Kidney (tissue), 14 donors: ENCODE data around the gene CAMTA1. TPM values are rescaled to one million over a fixed set of nuclear protein-coding genes. Genes with fewer than 3 reads are reported as not detected.

ENCODE experiments used
- DNase-seq, 5 donors: peaks; one replicate each; pipeline ENCODE4 v3.0.0-alpha.2; 2013 to 2020
- FAIRE-seq: peaks from 2 replicates; lab custom pipeline; 2012; peaks lifted over from hg19 to GRCh38; lab: Jason Lieb, UNC
- H3K27ac ChIP-seq, 2 donors: one replicate each; pipeline ENCODE4 v1.7.0; 2013; ENCODE audit warnings: low read depth in 2 of 2, low read length in 2 of 2, inconsistent platforms in 1 of 2
- H3K27me3 ChIP-seq: one replicate; pipeline ENCODE4 v1.7.1; 2013; ENCODE audit warnings: low read length, inconsistent platforms; ENCODE audit not compliant: control insufficient read depth, insufficient read depth
- H3K36me3 ChIP-seq, 3 donors: one replicate each; pipeline versions ENCODE4 v1.7.0 to v1.7.1; 2013; ENCODE audit warnings: low read length in 3 of 3, control low read depth in 1 of 3, inconsistent platforms in 1 of 3; ENCODE audit not compliant: insufficient read depth in 3 of 3, control insufficient read depth in 2 of 3
- H3K4me1 ChIP-seq, 3 donors: one replicate each; pipeline versions ENCODE4 v1.7.0 to v1.7.1; 2013; ENCODE audit warnings: low read length in 3 of 3, inconsistent platforms in 1 of 3, low read depth in 1 of 3; ENCODE audit not compliant: control insufficient read depth in 2 of 3, insufficient read depth in 2 of 3
- H3K4me3 ChIP-seq, 3 donors: one replicate each; pipeline versions ENCODE4 v1.7.0 to v1.8.1; 2013; ENCODE audit warnings: low read length in 3 of 3, control low read depth in 1 of 3, inconsistent platforms in 1 of 3
- H3K9ac ChIP-seq, 3 donors: one replicate each; pipeline versions ENCODE4 v1.7.0 to v1.7.1; 2013; ENCODE audit warnings: low read length in 3 of 3, control low read depth in 1 of 3, inconsistent platforms in 1 of 3
- H3K9me3 ChIP-seq, 3 donors: one replicate each; pipeline versions ENCODE4 v1.7.0 to v1.7.1; 2013; ENCODE audit warnings: low read length in 3 of 3, control low read depth in 1 of 3, inconsistent platforms in 1 of 3; ENCODE audit not compliant: control insufficient read depth in 2 of 3, insufficient read depth in 1 of 3
- CTCF ChIP-seq: IDR thresholded peaks from 3 replicates; pipeline ENCODE4 v1.5.1; 2012; ENCODE audit warnings: mild to moderate bottlenecking, moderate library complexity, borderline replicate concordance; ENCODE audit not compliant: insufficient read depth; ENCODE audit errors: extremely low read depth
- intact Hi-C: fragments of 100-400 bp; cut with DNase I; formaldehyde crosslinking; loops from one replicate; pipeline ENCODE4 v1.11.1; 2022
- polyA plus RNA-seq: library from polyadenylated mRNA; stranded (reverse); fragments of 350-450 nt; fragmentation: Illumina TruSeq; extraction: RNeasy Lipid Tissue Mini Kit (QIAGEN cat#74804); gene quantifications from one replicate; pipeline ENCODE4 v1.2.3, GENCODE V29; 2014; ENCODE audit warnings: low read depth, low replicate concordance; ENCODE audit not compliant: insufficient read depth
- total RNA-seq: library from RNA; stranded (reverse); fragmentation: NEBNext Ultra II Directional; extraction: Animal tissue kit (Norgen Biotek cat#: 25700); gene quantifications from one replicate; pipeline ENCODE4 v1.2.1, GENCODE V29; 2021
- donor health status: control.
- donor health status: control.
- donor health status: control.
- donor health status: control.
- donor health status: control.
- donor health status: DM: yes; HTN: yes; CAD: no.
- donor health status: Normal renal cell carcinoma (clear cell type).

CAMTA1 gene
- total and polyA plus RNA-seq, 2 donors from 2014 or later, result 79.0 to 170 TPM

GRCh38 chr1:7247791-7248548 lies 462.7 kb downstream of the CAMTA1 start:
- Histone ChIP-seq H3K4me1 (no peaks in the 10 kb centered on the region), H3K9ac (no peak overlapping the region), H3K9me3 (no peaks in the 10 kb centered on the region), H3K27ac (no peak overlapping the region), H3K27me3 (no peaks in the 10 kb centered on the region), H3K36me3 (no peaks in the 10 kb centered on the region), H3K4me3 (no peak overlapping the region)
- no peak for FAIRE-seq
- no peak for TF ChIP-seq CTCF
- intact Hi-C loops, result no loop called here
- no peak for DNase-seq

GRCh38 chr1:7248549-7249199 lies 463.4 kb downstream of the CAMTA1 start:
- Histone ChIP-seq H3K36me3 (no peaks in the 10 kb centered on the region), H3K27me3 (no peaks in the 10 kb centered on the region), H3K9me3 (no peaks in the 10 kb centered on the region), H3K9ac (no peak overlapping the region), H3K4me1 (no peaks in the 10 kb centered on the region), H3K4me3 (no peak overlapping the region), H3K27ac (no peak overlapping the region)
- FAIRE-seq, result no peak
- intact Hi-C loops, result no loop called here
- TF ChIP-seq CTCF, result no peak
- DNase-seq, result no peak

- H3K9me3 ChIP-seq, result no peaks in the 10 kb centered on the region
Observed at GRCh38 chr1:7249516-7249915, 464.3 kb downstream of the CAMTA1 start.

More at GRCh38 chr1:7249516-7249915, 464.3 kb downstream of the CAMTA1 start:
- intact Hi-C loops, result no loop called here
- H3K4me3 ChIP-seq, result no peak overlapping the region
- DNase-seq (no peak), FAIRE-seq (no peak)
- TF ChIP-seq CTCF, result no peak
- no peak overlapping the region for H3K9ac ChIP-seq
- no peak overlapping the region for H3K27ac ChIP-seq
- no peaks in the 10 kb centered on the region for H3K36me3 ChIP-seq
- no peaks in the 10 kb centered on the region for H3K27me3 ChIP-seq
- H3K4me1 ChIP-seq, result no peaks in the 10 kb centered on the region
